Amniotic epithelial cell (primary cell): ENCODE data around the gene C10orf90.

ENCODE experiments used
- DNase-seq: peaks from one replicate; pipeline ENCODE4 v3.0.0-alpha.2; 2010; ENCODE audit warnings: low read depth

Gene C10orf90

DNA sequence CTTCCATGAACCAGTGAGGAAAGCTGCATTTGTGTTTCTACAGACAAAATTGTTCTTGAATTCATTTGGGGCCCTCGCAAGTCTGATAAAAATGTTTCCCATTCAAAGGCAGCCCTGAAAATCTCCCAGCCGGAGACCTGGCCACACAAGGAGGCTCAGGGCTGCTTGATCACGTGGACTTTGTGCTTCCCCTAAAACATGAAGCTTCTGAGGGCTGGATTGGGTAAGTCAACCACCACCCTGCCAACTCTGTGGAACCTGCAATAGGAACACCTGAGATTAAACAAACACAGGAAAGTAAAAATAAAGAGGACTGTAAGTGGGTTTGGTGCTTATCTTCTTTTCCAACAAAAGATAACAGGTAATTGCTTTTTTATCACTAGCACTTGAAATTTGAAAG, 133.8 kb downstream of the C10orf90 start:
- no peak for DNase-seq

DNA sequence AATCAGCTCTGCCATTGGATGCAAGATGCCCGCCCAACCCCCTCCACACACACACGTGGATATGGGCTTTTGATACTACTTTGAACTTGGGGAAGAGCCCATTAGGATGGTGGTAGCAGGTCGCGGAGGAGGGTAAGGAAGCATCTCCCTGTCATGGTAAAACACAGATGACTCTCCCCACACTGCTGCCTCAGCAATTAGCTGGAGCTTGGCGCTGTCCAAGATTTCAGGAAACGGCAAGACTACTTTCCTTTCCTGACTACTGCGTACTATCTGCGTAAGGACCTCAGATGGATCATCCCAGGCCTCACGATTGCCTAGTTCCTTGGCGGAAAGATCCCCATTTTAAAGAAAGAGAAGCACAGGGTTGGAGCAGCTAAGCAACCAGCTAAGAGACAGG, 134.3 kb downstream of the C10orf90 start:
- DNase-seq = no peak

DNA sequence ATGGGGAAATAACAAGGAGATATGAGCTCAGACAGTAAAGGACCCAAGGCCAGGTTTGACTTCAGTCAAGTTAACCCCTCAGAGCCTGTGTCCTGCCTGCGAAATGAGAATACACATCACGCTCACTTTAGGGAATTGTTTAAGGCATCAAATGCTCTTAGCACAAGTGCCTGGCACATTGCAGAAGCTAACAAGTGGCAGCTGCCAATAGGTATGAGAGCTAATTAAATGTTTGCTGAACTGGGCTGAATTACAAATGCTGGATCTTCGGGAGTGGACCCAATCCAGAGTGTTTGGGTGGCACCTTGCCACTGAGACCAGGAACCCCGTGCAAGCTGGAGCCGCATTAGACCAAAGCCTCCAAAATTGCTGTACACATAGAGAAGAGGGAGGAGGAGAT, 136.8 kb downstream of the C10orf90 start:
- DNase-seq = no peak

DNA sequence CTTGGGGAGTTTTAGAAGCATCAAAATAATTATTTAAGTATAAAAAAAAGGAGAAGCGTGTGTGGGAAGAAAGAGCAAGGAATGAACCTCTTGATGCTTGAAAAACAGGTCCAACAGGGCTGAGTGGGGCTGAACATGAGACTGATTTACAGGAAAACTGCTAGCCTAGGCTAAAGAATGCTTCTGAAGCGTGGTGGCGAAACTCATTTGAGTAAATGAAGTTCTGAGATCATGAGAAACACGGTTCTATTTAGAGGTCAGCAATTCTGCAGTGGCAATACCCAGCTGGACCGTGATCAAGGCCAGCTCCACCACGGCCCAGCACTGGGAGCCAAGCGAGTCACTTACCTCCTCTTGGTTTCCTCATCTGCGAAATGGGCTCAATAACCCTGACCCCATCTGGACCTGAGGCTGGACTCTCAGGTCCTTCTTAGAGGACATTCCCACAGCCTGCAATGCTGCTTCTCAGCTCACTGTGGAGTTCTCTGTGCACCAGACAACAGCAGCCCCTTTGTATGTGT, 142.1 kb downstream of the C10orf90 start:
- DNase-seq = no peak

DNA sequence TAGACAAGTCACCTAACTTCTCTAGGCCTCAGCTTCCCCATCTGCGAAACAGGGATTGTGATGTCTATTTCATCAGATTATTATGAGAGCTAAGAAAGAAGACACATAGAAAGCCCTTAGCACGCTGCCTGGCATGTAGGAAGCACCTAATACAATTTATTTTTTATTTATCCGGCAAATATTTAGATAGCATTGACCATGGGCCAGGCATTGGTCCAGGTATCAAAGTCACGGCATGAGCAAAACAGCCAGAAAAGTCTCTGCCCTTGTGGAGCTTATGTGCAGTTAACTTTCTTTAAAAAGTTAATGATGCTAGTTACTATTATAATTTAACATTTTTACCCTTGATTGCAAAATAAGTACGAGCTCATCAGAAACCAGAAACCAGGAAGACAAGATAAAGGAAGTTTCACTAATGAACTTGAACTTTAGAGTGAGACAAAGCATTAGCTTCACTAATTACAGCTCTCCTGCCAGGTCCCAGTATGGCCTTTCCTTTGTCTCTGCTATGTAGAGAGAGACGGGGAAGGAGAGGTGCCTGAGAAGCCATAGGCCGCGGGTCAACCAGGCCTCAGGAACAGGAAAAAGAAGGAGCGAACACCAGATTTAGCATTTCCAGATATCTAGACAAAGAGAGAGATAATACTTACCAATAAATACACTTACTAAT, 142.7 kb downstream of the C10orf90 start:
- DNase-seq = no peak

DNA sequence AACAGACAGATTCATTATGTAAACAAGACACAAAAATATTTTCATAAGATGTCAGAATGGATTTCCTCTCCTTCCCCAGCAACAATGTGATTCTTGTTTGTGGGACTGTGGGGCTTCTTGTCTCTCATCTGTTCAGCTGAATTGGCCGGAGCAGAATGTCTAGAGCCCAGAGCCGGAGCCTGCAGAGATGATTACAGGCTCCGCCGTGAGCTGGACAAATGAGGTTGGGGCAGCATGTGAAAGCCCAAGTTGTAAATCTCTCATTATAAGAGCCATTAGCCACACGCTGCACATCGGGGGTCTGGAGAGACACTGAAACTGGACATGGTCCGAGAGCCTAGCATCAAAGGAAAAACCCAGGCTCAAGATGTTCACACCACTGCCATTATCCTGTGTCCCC, 145.2 kb downstream of the C10orf90 start:
- no peak for DNase-seq

DNA sequence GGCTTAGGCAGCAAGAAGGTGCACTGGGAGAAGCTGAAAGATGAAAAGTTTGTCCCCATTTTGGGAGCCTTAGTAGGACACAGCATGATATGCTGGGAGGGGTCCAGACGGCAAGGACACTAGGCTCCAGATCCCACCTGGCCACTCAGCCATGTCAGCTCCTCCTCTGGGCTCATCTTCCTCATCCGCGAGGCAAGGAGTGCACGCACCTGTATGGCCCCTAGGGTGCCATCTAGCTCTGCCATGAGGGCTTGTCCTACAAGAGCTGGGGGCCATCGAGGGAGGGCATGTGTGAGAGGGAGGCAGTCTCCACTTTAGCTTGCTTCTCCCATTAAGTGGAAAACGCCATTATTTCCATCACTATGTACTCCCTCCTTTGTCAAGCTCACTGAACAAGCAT, 146.0 kb downstream of the C10orf90 start:
- DNase-seq = no peak

DNA sequence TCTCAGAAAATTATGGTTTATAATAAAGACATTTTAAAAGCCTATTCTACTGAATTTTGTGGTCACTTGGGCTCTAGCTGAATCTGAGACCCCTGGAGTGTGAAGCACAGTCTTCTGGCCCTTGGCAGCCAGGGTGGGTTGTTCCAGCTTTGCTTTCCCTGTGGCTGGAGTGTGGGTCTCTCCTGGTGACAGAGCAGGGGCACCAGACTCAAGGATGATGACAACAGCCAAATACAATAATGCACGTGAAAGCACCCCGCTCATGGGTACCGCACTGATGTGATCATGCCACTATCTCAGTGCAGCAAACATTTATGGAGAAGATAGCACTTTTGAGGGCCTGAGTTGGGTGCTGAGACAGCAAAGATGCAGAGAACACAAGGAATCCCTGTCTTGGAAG, 147.4 kb downstream of the C10orf90 start:
- no peak for DNase-seq

DNA sequence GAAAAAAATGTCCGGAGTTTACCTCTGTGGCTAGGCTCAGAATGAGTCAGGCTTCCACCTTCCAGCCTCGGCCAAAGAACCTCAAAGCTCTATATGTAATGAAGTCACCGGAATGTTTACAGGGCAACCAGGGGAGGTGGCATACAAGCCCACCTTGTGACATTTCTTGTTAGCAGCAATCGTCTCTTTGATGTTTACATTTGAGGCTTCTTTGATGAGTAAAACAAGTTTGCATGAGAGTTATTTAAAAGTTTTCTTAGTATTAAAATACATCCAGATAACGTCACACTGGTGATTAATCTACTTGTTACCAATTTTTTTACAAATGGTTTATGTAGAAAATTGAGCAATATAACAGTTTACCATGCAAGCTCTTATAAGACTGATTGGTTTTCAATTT, 149.1 kb downstream of the C10orf90 start:
- no peak for DNase-seq

DNA sequence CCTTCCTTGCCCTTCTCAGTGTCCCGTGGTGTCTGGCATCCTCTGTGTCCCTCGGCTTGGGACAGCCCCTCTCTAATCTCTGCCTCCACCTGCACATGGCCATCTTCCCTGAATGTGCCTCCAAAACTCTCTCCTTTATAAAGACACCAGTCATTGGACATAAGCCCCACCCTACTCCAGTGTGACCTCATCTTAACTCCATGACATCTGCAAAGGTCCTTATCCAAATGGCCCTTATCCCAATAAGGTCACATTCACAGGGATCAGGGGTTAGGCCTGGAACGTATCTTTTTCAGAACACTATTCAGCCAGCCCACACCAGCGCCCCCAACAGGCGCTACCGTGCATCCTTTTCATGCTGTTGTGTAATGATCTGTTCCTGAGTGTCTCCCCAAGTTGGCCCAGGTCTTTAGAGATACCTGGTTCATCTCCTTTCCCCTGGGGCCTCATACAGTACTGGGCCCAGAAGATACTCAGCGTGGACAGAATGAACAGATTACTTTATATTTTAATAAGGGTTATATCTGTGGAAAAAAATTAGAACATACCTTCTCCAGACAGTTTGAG, 149.7 kb downstream of the C10orf90 start:
- DNase-seq = no peak

DNA sequence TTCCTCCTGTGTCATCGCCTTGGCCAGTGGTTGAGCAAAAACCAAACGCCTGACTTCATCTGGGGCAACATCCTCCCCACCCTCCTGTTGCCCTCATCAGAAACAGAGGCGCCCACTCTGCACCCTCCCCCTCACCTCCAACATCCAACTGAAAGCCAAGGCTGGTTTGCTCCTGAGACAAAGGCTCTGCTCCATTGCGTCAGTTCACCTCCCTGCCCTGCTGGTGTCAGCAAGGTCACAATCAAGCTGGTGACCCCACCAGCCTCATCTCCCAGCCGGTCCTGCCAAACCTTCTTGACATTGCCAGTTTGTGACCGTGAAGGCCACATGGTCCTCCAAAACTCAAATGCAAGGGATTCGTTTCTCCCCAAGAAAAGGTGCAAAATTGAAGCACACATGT, 150.5 kb downstream of the C10orf90 start:
- DNase-seq = no peak

DNA sequence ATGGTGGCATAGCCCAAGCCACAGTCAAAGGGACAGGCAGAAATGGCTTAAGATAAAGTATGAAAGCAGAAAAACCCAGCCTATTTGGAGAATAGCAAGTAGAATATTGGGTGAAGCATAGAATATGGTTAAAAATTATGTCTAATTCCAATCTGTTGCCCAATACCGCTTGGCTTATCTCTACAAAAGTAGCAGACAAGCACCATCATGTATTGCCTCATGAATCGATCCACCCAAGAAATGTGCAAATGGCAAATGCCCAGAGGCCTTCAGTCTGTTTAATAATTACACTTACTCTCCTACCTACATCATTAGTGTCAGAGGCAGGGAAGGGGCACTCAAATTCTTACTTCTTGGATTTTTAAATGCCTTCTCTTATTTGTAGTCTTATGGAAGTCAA, 151.3 kb downstream of the C10orf90 start:
- DNase-seq = no peak

DNA sequence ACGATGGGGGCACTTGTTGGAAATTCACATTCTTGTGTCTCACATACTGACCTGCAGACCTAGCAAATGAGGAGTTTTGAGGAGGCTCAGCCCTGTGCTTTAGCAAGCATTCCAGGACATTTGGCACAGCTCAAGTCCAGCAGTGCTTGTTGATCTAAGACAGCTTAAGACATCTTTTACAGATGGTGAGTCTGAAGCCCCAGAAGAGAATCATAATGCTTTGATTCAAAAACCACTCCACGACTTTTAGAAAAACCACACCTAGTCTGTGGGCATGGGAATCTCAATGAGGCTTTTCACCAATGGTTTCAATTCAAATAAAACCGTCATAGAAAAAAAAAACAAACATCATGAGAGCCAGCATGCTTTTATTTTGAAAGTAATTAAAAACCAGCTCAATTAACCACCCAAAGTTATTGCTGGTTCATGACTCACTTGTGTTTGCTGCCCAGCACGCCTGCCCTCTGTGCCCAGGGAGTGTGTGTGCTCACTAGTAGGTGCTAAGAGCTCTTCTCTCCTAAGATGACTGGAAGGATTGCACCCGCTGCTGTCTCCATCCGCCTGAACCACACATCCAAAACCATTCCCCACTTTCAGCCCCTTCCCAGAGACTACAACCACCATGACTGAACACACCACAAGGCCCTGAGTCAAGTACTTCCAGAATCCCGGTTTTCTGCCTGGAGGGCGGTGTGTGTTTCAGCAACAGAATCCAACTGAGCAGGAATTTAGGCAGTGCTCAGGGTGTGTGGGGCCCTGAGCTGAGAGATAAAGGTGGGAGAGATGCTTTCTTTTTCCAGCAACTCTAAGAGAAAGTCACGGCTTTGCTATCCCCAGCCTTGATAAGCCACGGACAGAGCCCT, 152.0 kb downstream of the C10orf90 start:
- DNase-seq = no peak

DNA sequence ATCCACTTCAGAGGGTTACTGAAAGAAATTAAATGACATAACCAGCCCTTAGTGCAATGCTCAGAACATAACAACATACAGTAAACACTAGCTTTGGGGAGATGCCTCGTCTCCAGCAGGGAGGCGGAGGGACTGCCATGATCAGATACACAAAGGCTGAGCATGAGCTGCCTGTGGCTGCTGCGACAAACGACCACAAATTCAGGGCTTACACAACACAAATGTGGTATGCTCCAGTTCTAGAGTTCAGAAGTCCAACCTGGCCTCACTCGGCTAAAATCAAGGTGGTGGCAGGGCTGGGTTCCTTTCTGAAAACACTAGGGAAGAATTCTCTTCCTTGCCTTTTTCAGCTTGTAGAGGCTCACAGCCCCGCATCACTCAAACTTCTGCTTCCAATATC, 154.0 kb downstream of the C10orf90 start:
- no peak for DNase-seq

DNA sequence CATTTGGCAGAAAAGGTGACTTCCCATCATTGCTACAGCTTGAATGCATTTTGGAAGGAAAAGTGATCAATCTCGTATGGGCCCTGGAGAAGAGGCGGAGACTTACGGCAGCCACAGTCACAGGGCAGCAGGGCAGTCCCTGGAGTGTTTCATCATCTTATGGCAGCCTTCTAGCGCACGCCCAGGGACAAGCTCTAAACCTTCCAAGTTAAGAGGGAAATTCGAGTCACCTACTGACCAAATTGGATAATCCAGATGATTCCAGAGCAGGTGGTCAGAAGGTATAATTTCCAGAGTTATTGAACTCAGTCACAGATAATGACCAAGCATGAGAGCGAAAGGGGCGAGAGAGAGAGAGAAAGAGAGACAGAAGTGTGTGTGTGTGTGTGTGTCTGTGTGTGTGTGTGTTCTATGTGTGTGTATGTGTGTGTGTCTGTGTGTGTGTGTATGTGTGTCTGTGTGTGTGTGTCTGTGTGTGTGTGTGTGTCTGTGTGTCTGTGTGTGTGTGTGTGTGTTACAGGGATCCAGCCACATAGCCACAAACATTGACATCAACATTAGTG, 158.5 kb downstream of the C10orf90 start:
- no peak for DNase-seq

DNA sequence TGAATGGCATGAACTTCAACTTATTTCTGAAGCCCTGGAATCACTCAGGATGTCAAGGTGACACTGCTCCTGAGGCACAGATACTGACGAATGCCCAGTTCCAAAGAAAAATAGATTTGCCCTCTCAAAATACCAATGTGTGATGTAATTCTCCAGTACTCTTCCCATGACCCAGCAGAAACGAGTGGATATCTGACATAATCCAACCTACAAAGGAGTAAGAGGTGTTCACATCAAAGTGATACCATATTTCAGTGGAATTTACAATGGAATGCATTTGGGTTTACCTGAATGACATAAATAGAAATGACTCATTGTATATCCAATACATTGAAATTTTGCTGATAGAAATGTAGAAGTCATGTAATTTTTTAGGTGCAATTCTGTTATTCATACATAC, 161.3 kb downstream of the C10orf90 start:
- DNase-seq = no peak

DNA sequence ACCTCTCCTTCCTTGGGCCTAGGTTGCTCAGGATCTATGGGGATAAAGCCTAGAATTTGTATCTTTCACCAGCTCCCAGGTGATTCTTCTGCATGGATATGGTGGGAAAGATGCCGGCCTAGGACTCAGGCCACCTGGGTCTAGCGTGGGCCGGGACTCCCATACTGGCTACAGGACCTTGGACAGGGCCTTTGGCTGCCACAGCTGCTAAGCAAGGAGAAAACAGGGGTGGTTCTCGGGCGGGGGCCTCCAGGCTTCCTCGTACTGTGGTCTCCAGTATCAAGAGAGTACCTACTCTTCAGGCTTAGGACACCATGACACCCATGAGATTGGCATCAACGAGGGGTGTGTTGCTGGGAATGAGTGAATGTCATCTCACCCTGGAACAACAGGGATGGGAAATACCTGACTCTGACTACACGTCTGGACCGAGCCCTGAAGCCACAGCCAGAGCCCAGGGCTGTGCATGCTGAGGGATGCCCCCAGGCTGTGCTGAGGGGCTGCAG, 161.9 kb downstream of the C10orf90 start:
- no peak for DNase-seq

DNA sequence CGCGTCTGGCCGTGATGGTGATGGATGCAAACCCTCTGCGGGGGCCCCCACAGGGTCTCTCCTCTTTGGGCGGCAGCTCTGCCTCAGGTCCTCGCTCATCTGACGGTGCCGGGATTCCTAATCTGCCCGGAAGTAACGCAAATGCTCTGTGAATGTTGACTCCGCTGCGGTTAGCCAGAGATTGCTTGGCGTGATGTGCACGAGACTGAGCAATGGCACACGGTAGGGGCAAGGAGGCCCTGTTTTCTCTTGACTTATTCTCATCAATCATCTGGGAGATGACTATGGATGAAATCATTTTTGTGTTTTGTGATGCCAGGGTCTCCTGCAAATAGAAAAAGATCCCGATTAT, 165.8 kb downstream of the C10orf90 start:
- DNase-seq = peak; percentile 10

DNA sequence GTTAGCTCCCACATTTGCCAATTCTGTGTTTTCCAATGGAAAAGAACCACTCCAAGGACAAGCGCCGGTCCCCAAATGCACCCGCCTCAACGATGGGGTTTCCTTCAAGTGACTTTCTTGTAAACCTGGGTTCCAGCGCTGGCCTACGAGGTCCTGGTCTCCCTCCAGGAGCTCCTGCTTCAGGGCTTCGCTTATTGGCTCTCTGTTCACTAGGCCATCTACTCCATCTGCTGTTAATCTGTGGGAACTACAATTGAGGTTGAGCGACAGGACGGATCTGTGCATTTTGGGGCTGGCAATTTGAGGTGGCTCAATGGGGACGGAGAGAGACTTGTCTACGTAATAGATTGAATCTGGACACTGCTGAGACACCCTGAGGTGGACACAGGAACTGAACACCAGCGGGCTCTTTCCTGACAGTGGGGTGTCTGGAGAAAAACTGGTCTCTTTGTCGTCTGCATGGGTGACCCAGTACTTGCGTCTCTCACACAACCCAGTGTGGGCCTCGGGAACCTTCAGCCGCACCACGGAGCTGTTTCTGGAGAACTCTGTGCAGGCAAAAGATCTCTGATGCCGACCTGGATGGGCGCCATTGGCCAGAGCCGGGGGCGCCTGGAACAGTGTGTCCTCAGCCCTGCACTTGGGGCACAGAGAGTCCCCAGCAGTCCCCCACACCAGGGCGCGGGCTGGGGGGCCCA, 166.3 kb downstream of the C10orf90 start:
- DNase-seq = peak; percentile 53

DNA sequence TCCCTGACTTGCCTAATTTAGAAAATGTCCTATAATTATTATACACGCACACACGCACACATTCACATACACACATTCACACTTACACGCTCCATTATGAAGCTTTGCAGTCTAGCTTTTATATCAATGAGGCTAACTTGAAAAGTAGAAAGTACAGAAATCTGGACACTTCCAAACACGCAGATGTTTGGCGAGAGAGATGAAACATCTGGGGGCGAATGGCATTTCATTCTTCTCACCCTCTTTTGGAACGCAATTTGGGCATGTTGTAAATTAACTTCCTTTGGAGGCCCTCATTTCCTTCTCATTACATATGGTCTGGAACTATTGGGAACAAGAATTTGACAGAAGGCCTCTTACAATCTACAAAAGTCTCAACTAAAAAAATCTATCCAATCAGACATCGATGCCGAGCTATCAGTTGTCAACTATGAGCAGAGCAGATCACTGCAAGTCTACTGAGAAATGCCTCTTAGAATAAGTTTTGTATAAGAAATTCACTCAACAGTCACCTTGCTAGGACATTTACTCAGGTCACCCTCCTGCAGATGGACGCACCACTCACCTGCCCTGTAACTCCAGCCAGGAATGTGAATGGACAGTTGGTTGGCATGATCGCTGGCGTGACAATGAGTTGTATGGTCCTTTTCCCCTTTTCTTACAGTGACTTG, 167.0 kb downstream of the C10orf90 start:
- no peak for DNase-seq

DNA sequence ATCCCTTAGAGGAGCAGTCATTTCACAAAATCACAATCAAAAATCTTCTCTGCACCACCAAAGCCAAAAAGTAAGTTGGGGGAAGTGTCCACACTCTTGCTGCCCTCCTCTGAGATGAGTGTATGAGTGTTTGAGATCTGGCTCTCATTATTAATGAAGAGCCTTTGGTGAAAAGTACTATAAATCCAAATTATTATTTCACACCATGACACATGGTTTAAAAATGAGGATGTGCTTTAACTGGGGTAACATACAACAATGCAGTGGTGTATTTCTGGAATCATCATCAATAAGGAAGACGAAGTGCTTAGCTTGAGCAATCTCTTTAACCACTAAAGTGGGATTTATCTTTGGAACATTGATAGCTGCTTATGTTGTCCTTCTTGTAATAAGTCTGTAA, 168.1 kb downstream of the C10orf90 start:
- DNase-seq = peak; percentile 15
